ENCODE data around the gene IQGAP2. TPM values are rescaled to one million over a fixed set of nuclear protein-coding genes. Genes with fewer than 3 reads are reported as not detected.

The IQGAP2 gene
- polyA plus RNA-seq, 1 experiment: 0.01 TPM

- no peaks in the 10 kb centered on the region for H3K27me3 ChIP-seq (ENCODE audit: control insufficient read depth, insufficient read depth, low read length)
- no peaks in the 10 kb centered on the region for H3K36me3 ChIP-seq (ENCODE audit: control insufficient read depth, insufficient read depth, low read length)
- ChIA-PET CTCF (interaction anchor here (0.7 to 1.9 kb wide), 4 partner anchors 11 to 85 kb away, joined by 3 to 15 read pairs (median 4); no protein-coding TSS in a partner anchor), POLR2A (no interaction called here)
- no peak overlapping the region for H3K4me3 ChIP-seq (ENCODE audit: low read depth, low read length)
- no peak for TF ChIP-seq CTCF (IDR thresholded peaks at IDR 0.05; ENCODE audit: insufficient read depth, low read depth, low read length)
- peak; percentile 98 for DNase-seq (ENCODE audit: low read depth)
Measured at GRCh38 chr5:76689321-76690036, 286.4 kb downstream of the IQGAP2 start.

- ChIA-PET CTCF (interaction anchor here (1.8 to 1.9 kb wide), 2 partner anchors 25 to 85 kb away, joined by 5 to 15 read pairs; no protein-coding TSS in a partner anchor), POLR2A (no interaction called here)
- TF ChIP-seq CTCF (IDR thresholded peaks at IDR 0.05; ENCODE audit: insufficient read depth, low read depth, low read length): no peak
- H3K36me3 ChIP-seq (ENCODE audit: control insufficient read depth, insufficient read depth, low read length): no peaks in the 10 kb centered on the region
- DNase-seq (ENCODE audit: low read depth): no peak
- no peaks in the 10 kb centered on the region for H3K27me3 ChIP-seq (ENCODE audit: control insufficient read depth, insufficient read depth, low read length)
- no peak overlapping the region for H3K4me3 ChIP-seq (ENCODE audit: low read depth, low read length)
Measured at GRCh38 chr5:76690037-76690679, 287.1 kb downstream of the IQGAP2 start.

DNA sequence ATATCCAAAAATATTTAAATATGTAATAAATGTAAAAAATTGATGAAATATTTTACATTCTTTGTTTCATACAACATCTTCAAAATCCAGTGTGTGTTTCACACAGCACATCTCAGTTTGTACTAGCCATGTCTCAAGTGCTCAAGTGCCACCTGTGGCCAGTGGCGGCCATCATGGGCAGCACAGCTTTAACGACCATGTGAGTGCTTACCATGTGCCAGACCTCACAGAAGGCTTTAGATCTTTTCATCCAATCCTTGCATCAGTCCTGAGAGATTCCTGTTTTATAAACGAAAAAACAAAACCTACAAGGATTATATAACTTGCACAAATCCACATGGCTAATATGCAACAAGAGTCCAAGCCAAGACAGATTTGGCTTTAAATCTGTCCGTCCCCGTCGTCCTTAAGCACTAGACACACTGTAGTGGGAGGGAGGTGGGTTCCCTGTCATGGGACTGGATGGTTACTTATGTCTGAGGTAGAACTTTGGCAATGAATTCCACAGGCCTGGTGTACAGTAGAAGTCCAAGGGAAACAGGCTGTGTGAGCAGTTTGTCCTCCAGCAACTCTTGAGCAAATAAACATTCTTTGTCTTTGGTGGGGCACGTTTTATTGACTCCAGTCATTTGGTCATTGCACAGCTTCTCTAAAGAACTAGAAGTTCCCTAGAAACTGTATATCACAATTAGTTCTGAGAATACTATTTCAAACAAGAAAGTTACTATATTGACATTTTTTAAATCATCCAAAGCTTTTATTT, 287.8 kb downstream of the IQGAP2 start:
- DNase-seq (ENCODE audit: low read depth): no peak
- TF ChIP-seq CTCF (IDR thresholded peaks at IDR 0.05; ENCODE audit: insufficient read depth, low read depth, low read length): no peak
- Histone ChIP-seq H3K27me3 (ENCODE audit: control insufficient read depth, insufficient read depth, low read length) (no peaks in the 10 kb centered on the region), H3K4me3 (ENCODE audit: low read depth, low read length) (no peak overlapping the region), H3K36me3 (ENCODE audit: control insufficient read depth, insufficient read depth, low read length) (no peaks in the 10 kb centered on the region)
- ChIA-PET CTCF (interaction anchor here (1.1 to 1.9 kb wide), 4 partner anchors 24 to 89 kb away, joined by 3 to 15 read pairs (median 4); no protein-coding TSS in a partner anchor), POLR2A (no interaction called here)

DNA sequence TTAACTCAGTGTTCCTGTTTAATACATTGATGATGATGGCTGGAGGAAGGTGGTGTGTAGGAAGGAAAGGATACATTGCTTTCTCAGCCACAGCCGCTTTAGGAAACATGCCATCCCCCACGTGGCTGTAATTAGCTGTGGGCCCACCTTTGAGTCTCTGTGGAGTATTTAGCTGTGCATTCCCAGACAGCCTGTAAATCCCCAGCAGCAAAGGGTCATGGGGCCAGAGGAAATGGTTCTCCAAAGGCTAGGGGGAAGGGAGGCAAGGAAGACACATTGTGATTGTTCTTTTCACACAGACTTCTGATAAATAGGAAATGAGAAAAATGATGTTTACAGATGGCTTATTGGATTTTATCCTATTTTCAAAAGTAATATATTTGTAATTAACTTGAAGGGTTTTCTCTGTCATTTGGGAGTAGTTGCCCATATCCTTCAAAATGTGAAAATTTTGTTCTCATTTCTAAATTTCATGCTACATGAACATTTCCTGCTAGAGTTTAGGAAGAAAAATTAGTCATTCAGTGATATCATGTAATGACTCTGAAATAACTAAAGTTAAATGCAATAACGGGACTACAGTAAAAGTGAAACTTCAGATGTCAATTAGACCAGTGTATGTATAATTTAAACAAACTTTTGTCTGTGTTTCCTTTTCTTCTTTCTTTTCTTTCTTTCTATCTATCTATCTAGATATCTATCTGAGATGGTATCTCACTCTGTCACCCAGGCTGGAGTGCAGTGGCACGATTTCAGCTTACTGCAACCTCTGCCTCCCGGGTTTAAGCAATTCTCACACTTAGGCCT, 288.6 kb downstream of the IQGAP2 start:
- Histone ChIP-seq H3K4me3 (ENCODE audit: low read depth, low read length) (no peak overlapping the region), H3K27me3 (ENCODE audit: control insufficient read depth, insufficient read depth, low read length) (no peaks in the 10 kb centered on the region), H3K36me3 (ENCODE audit: control insufficient read depth, insufficient read depth, low read length) (no peaks in the 10 kb centered on the region)
- CTCF ChIA-PET: interaction anchor here (1.1 to 1.2 kb wide), 5 partner anchors 24 to 92 kb away, joined by 3 read pairs; no protein-coding TSS in a partner anchor
- no peak for TF ChIP-seq CTCF (IDR thresholded peaks at IDR 0.05; ENCODE audit: insufficient read depth, low read depth, low read length)
- no peak for DNase-seq (ENCODE audit: low read depth)
- POLR2A ChIA-PET: no interaction called here
